H9 (cell line): ENCODE data around the gene MAS1. TPM values are rescaled to one million over a fixed set of nuclear protein-coding genes. Genes with fewer than 3 reads are reported as not detected.

ENCODE experiments used
- DNase-seq: peaks from one replicate; pipeline ENCODE4 v3.0.0-alpha.2; 2017
- H2AFZ ChIP-seq: one replicate; pipeline ENCODE4 v1.6.1; 2013; ENCODE audit warnings: mild to moderate bottlenecking, low read length, control low read depth, moderate library complexity
- H2AK5ac ChIP-seq: 2 replicates; pipeline ENCODE4 v1.6.1; 2013; ENCODE audit warnings: low read length, control low read depth, mixed read lengths; ENCODE audit not compliant: insufficient read length
- H2BK120ac ChIP-seq: one replicate; pipeline ENCODE4 v1.6.1; 2013; ENCODE audit warnings: low read depth, mild to moderate bottlenecking, low read length, control low read depth, inconsistent platforms; ENCODE audit not compliant: poor library complexity, severe bottlenecking
- H2BK12ac ChIP-seq: 2 replicates; pipeline ENCODE4 v1.6.1; 2013; ENCODE audit warnings: low read length, control low read depth, mixed read lengths, low read depth; ENCODE audit not compliant: insufficient read length
- H2BK15ac ChIP-seq: 2 replicates; pipeline ENCODE4 v1.6.1; 2013; ENCODE audit warnings: low read depth, low read length, control low read depth
- H2BK20ac ChIP-seq: one replicate; pipeline ENCODE4 v1.6.1; 2013; ENCODE audit warnings: low read depth, mild to moderate bottlenecking, low read length, control low read depth, inconsistent platforms; ENCODE audit not compliant: poor library complexity, severe bottlenecking
- H2BK5ac ChIP-seq: 2 replicates; pipeline ENCODE4 v1.6.1; 2013; ENCODE audit warnings: low read length, control low read depth, mixed read lengths; ENCODE audit not compliant: insufficient read length
- H3K14ac ChIP-seq: 2 replicates; pipeline ENCODE4 v1.6.1; 2013; ENCODE audit warnings: low read length, control low read depth; ENCODE audit not compliant: insufficient read depth
- H3K18ac ChIP-seq: 2 replicates; pipeline ENCODE4 v1.6.1; 2013; ENCODE audit warnings: low read depth, mild to moderate bottlenecking, mixed read lengths, low read length, control low read depth; ENCODE audit not compliant: insufficient read length
- H3K23ac ChIP-seq: 2 replicates; pipeline ENCODE4 v1.6.1; 2013; ENCODE audit warnings: low read length, control low read depth, mixed read lengths, low read depth; ENCODE audit not compliant: insufficient read length
- H3K23me2 ChIP-seq: 2 replicates; pipeline ENCODE4 v1.6.1; 2013; ENCODE audit warnings: low read depth, mild to moderate bottlenecking, mixed read lengths, low read length, control low read depth; ENCODE audit not compliant: insufficient read length, poor library complexity, severe bottlenecking
- H3K27ac ChIP-seq: 2 replicates; pipeline ENCODE4 v1.5.1; 2013; ENCODE audit warnings: low read length, control low read depth, mixed read lengths, low read depth; ENCODE audit not compliant: insufficient read length
- H3K27me3 ChIP-seq: 2 replicates; pipeline ENCODE4 v1.6.1; 2013; ENCODE audit warnings: low read length, control low read depth, inconsistent platforms; ENCODE audit not compliant: insufficient read depth
- H3K4ac ChIP-seq: 2 replicates; pipeline ENCODE4 v1.6.1; 2013; ENCODE audit warnings: low read depth, mild to moderate bottlenecking, control low read depth, inconsistent platforms, low read length, moderate library complexity
- H3K4me1 ChIP-seq: 2 replicates; pipeline ENCODE4 v1.6.1; 2013; ENCODE audit warnings: low read length, control low read depth, inconsistent platforms; ENCODE audit not compliant: insufficient read depth
- H3K4me2 ChIP-seq: 2 replicates; pipeline ENCODE4 v1.6.1; 2013; ENCODE audit warnings: low read length, control low read depth, mixed read lengths; ENCODE audit not compliant: insufficient read length, insufficient read depth
- H3K56ac ChIP-seq: 2 replicates; pipeline ENCODE4 v1.6.1; 2013; ENCODE audit warnings: low read depth, mild to moderate bottlenecking, mixed read lengths, low read length, control low read depth; ENCODE audit not compliant: insufficient read length
- H3K79me1 ChIP-seq: 2 replicates; pipeline ENCODE4 v1.6.1; 2013; ENCODE audit warnings: low read depth, mild to moderate bottlenecking, moderate library complexity, low read length, control low read depth, inconsistent platforms; ENCODE audit not compliant: insufficient read depth, poor library complexity, severe bottlenecking
- H3K79me2 ChIP-seq: 2 replicates; pipeline ENCODE4 v1.6.1; 2013; ENCODE audit warnings: low read length, control low read depth, inconsistent platforms; ENCODE audit not compliant: insufficient read depth
- H3K9ac ChIP-seq: 2 replicates; pipeline ENCODE4 v1.6.1; 2013; ENCODE audit warnings: low read length, control low read depth, mixed read lengths; ENCODE audit not compliant: insufficient read length; ENCODE audit errors: extremely low read depth
- H3K9me3 ChIP-seq: one replicate; pipeline ENCODE4 v1.6.1; 2013; ENCODE audit warnings: low read depth, low read length, inconsistent platforms; ENCODE audit not compliant: control insufficient read depth
- H3T11ph ChIP-seq: one replicate; pipeline ENCODE4 v1.6.1; 2013; ENCODE audit warnings: mild to moderate bottlenecking, low read length, control low read depth, inconsistent platforms
- H4K20me1 ChIP-seq: one replicate; pipeline ENCODE4 v1.6.1; 2013; ENCODE audit not compliant: control insufficient read depth, insufficient read length, insufficient read depth
- H4K5ac ChIP-seq: 2 replicates; pipeline ENCODE4 v1.6.1; 2013; ENCODE audit warnings: low read depth, mild to moderate bottlenecking, mixed read lengths, low read length, control low read depth; ENCODE audit not compliant: insufficient read length
- H4K8ac ChIP-seq: replicated peaks from 2 replicates; pipeline ENCODE4 v1.6.1; 2013; ENCODE audit warnings: low read length, control low read depth, mixed read lengths, low read depth; ENCODE audit not compliant: insufficient read length
- H4K91ac ChIP-seq: 2 replicates; pipeline ENCODE4 v1.6.1; 2013; ENCODE audit warnings: low read depth, mild to moderate bottlenecking, moderate library complexity, mixed read lengths, low read length, control low read depth; ENCODE audit not compliant: insufficient read length
- H3K27ac Mint-ChIP-seq, 3 experiments: 2 replicates in 2 of 3; 3 replicates in 1 of 3; pipeline ENCODE4 v1.8.0; 2020 to 2021; ENCODE audit warnings: mixed read lengths in 3 of 3, mild to moderate bottlenecking in 1 of 3, moderate library complexity in 1 of 3
- H3K27me3 Mint-ChIP-seq: 2 replicates; pipeline ENCODE4 v1.8.0; 2021; ENCODE audit warnings: low read depth, mild to moderate bottlenecking, moderate library complexity, mixed read lengths
- H3K36me3 Mint-ChIP-seq, 3 experiments: 2 replicates in 2 of 3; 3 replicates in 1 of 3; pipeline ENCODE4 v1.8.0; 2020 to 2021; ENCODE audit warnings: low read depth in 3 of 3, mixed read lengths in 3 of 3; ENCODE audit not compliant: insufficient read depth in 1 of 3
- H3K4me1 Mint-ChIP-seq, 2 experiments: 2 replicates each; pipeline ENCODE4 v1.8.0; 2020; ENCODE audit warnings: mixed read lengths in 2 of 2
- H3K4me3 Mint-ChIP-seq, 2 experiments: 2 replicates in 1 of 2; 3 replicates in 1 of 2; pipeline ENCODE4 v1.8.0; 2020 to 2021; ENCODE audit warnings: mild to moderate bottlenecking in 2 of 2, mixed read lengths in 2 of 2, moderate library complexity in 1 of 2
- H3K9me3 Mint-ChIP-seq, 2 experiments: 2 replicates in 1 of 2; 3 replicates in 1 of 2; pipeline ENCODE4 v1.8.0; 2020; ENCODE audit warnings: mild to moderate bottlenecking in 2 of 2, mixed read lengths in 2 of 2, moderate library complexity in 1 of 2
- WGBS: extraction: QIAGEN DNeasy Blood & Tissue Kit; methylation state at CpG from one replicate; pipeline ENCODE4 v1.1.7; 2013; ENCODE audit warnings: missing lambda C conversion rate, low lambda C conversion rate, mixed read lengths; ENCODE audit not compliant: insufficient read length; ENCODE audit errors: extremely low coverage; 5-methylcytosine and 5-hydroxymethylcytosine counted together
- total RNA-seq: library from RNA; stranded (reverse); gene quantifications from 2 replicates; pipeline ENCODE4 v1.2.1, GENCODE V29; 2021
- TF ChIP-seq, protein P1 (sequence below): fragments of 200-600 bp; sonication (generic); conservative IDR thresholded peaks from 3 replicates; pipeline ENCODE4 v1.8.0; 2021; ENCODE audit warnings: antibody characterized with exemption, mild to moderate bottlenecking

MAS1 gene
- total RNA-seq, 1 experiment from 2014 or later = 0.02 TPM

DNA sequence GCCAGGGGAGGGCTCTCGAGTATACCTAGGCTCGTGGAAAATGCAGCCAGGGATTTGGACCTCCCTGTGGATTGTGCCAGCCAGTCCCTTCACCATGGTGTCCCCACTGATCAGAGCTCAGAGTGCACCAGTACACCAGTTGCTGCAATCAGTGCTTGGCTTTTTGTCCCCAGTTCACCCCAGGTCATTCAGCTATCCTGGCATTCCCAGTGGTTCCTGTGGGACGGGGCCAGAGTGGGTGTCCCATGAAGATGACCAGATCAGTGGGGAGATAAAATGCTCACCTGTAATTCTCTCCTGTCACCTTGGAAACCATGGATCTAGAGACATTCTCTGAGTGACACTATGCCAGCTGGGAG, 23.8 kb downstream of the MAS1 start:
- H3K4ac ChIP-seq = no peak overlapping the region
- no peak overlapping the region for H3K4me3 Mint-ChIP-seq
- H2BK5ac ChIP-seq = no peak overlapping the region
- no peak overlapping the region; a peak in 1 of 7 replicates for H3K27ac Mint-ChIP-seq
- no peak overlapping the region for H2BK15ac ChIP-seq
- no peaks in the 10 kb centered on the region for H4K20me1 ChIP-seq
- TF ChIP-seq, protein P1, sequence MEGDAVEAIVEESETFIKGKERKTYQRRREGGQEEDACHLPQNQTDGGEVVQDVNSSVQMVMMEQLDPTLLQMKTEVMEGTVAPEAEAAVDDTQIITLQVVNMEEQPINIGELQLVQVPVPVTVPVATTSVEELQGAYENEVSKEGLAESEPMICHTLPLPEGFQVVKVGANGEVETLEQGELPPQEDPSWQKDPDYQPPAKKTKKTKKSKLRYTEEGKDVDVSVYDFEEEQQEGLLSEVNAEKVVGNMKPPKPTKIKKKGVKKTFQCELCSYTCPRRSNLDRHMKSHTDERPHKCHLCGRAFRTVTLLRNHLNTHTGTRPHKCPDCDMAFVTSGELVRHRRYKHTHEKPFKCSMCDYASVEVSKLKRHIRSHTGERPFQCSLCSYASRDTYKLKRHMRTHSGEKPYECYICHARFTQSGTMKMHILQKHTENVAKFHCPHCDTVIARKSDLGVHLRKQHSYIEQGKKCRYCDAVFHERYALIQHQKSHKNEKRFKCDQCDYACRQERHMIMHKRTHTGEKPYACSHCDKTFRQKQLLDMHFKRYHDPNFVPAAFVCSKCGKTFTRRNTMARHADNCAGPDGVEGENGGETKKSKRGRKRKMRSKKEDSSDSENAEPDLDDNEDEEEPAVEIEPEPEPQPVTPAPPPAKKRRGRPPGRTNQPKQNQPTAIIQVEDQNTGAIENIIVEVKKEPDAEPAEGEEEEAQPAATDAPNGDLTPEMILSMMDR = no peak
- H3K4me2 ChIP-seq = no peak overlapping the region
- no peaks in the 10 kb centered on the region for H3K9me3 ChIP-seq
- H2BK120ac ChIP-seq = no peak overlapping the region
- H2BK20ac ChIP-seq = no peak overlapping the region
- H3K23ac ChIP-seq = no peak overlapping the region
- H3K4me1 Mint-ChIP-seq = peaks cover 5 to 15% of the 10 kb centered on the region in 2 experiments; a peak in 1 of 4 replicates
- H3T11ph ChIP-seq = no peak overlapping the region
- WGBS = no CpG with 5 or more reads among the region's 3 CpGs
- H3K9me3 Mint-ChIP-seq = no peaks in the 10 kb centered on the region
- H2AK5ac ChIP-seq = no peak overlapping the region
- H3K27ac ChIP-seq = no peak overlapping the region
- H3K79me1 ChIP-seq = no peaks in the 10 kb centered on the region
- no peak overlapping the region for H4K8ac ChIP-seq
- no peak overlapping the region for H3K18ac ChIP-seq
- H2BK12ac ChIP-seq = no peak overlapping the region
- H3K36me3 Mint-ChIP-seq = no peaks in the 10 kb centered on the region; a peak in 1 of 7 replicates
- H4K91ac ChIP-seq = no peak overlapping the region
- H3K23me2 ChIP-seq = no peaks in the 10 kb centered on the region
- no peak overlapping the region for H2AFZ ChIP-seq
- no peak for DNase-seq
- peaks cover 10% of the 10 kb centered on the region for H3K27me3 Mint-ChIP-seq
- H3K56ac ChIP-seq = no peak overlapping the region
- no peaks in the 10 kb centered on the region for H3K79me2 ChIP-seq
- no peak overlapping the region for H3K9ac ChIP-seq
- no peaks in the 10 kb centered on the region for H3K27me3 ChIP-seq
- H3K4me1 ChIP-seq = no peaks in the 10 kb centered on the region
- H3K14ac ChIP-seq = no peak overlapping the region; the same call in 1 of the 2 replicates
- H4K5ac ChIP-seq = no peak overlapping the region
